ENCODE data around the gene ITGAD.

The ITGAD gene

GRCh38 chr16:31453255-31454204 is 60.4 kb downstream of the ITGAD start:
- in situ Hi-C loops (cut with MboI; ENCODE audit: low sequenced_read_pairs, unreplicated experiment): loop anchor here (10.0 kb wide), 1 partner anchor 411 kb away; no protein-coding TSS in a partner anchor
- DNase-seq (ENCODE audit: low spot score): no peak
- no peak for TF ChIP-seq CTCF (IDR thresholded peaks at IDR 0.05; ENCODE audit: borderline replicate concordance, control extremely low read depth, extremely low read depth, insufficient read depth, missing control alignments)

- no peak for DNase-seq (ENCODE audit: low spot score)
- peak; percentile 45 for TF ChIP-seq CTCF (IDR thresholded peaks at IDR 0.05; ENCODE audit: borderline replicate concordance, control extremely low read depth, extremely low read depth, insufficient read depth, missing control alignments)
- in situ Hi-C loops (cut with MboI; ENCODE audit: low sequenced_read_pairs, unreplicated experiment): loop anchor here (10.0 kb wide), 1 partner anchor 409 kb away; no protein-coding TSS in a partner anchor
Observed at GRCh38 chr16:31455601-31456314, 62.6 kb downstream of the ITGAD start.

- in situ Hi-C loops (cut with MboI; ENCODE audit: low sequenced_read_pairs, unreplicated experiment): loop anchor here (10.0 kb wide), 1 partner anchor 408 kb away; no protein-coding TSS in a partner anchor
- TF ChIP-seq CTCF (IDR thresholded peaks at IDR 0.05; ENCODE audit: borderline replicate concordance, control extremely low read depth, extremely low read depth, insufficient read depth, missing control alignments): no peak
- DNase-seq (ENCODE audit: low spot score): no peak
Observed at GRCh38 chr16:31456988-31457360, 63.8 kb downstream of the ITGAD start.

GRCh38 chr16:31458073-31458843 is 65.1 kb downstream of the ITGAD start:
- no peak for TF ChIP-seq CTCF (IDR thresholded peaks at IDR 0.05; ENCODE audit: borderline replicate concordance, control extremely low read depth, extremely low read depth, insufficient read depth, missing control alignments)
- peak; percentile 65 for DNase-seq (ENCODE audit: low spot score)
- in situ Hi-C loops (cut with MboI; ENCODE audit: low sequenced_read_pairs, unreplicated experiment): loop anchor here (10.0 kb wide), 1 partner anchor 407 kb away; no protein-coding TSS in a partner anchor

DNA sequence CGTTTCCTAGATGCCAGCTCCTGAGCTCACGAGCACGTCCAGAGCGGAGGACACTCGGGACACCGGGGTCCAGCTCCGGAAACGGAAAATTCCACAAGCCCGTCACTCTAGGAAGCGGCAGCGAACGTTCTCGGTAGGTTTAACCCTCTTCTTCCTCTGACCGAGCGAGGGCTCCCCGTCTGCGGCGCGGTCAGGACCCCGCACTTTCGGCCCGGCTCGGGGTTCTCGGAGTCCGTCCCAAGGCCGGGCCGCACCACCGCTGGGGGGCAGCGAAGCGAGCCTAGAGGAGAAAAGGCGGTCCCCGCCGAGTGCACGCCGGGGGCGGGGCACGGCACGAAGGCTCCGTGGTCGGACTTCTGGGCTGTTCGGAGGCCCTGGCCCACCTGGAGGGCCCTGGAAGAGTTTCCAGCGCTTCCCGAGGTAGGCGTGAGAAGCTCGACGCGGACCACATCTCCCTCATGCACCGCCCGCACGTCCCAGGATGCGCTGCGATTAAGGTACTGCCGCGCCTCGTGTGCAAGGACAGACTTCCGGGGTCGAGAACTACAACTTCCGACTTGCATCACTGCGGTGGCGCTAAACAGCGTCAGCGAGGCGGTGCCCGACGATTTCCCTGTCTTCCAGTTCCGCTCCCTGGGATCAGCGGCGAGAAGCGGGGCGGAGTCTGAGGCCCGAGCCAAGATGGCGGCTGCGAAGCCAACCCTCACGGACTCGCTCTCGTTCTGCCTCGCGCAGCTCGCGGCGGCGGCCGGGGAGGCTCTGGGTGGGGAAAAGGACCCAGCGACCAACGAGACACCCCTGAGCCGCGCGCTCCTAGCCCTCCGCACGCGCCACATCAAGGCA is 65.9 kb downstream of the ITGAD start, which contains the start of gene ARMC5:
Gene ARMC5 (plus strand): TSS at position 658 of the 843 bp plus-strand sequence. CDS start 24 bp downstream, at position 682.
- peak; percentile 92 for DNase-seq (ENCODE audit: low spot score)
- in situ Hi-C loops (cut with MboI; ENCODE audit: low sequenced_read_pairs, unreplicated experiment): loop anchor here (10.0 kb wide), 1 partner anchor 406 kb away; no protein-coding TSS in a partner anchor

More for the DNA sequence above, 65.9 kb downstream of the ITGAD start, which contains the start of gene ARMC5:
- peak; percentile 64 for TF ChIP-seq CTCF (IDR thresholded peaks at IDR 0.05; ENCODE audit: borderline replicate concordance, control extremely low read depth, extremely low read depth, insufficient read depth, missing control alignments)

All from GM13976 (cell line).